ENCODE measurements around the gene ANKRD12. TPM values are rescaled to one million over a fixed set of nuclear protein-coding genes. Genes with fewer than 3 reads are reported as not detected.

ANKRD12 gene
- total and polyA plus RNA-seq, 10 of the 15 experiments (the other 5 are each of a cell fraction or from before 2014, with no cell fraction given) = 5.9 to 45.7 (median 20.2) TPM

GRCh38 chr18:9237981-9238380 lies 101.4 kb downstream of the ANKRD12 start:
- ChIA-PET POLR2A (interaction anchor here (0.6 to 0.7 kb wide), 2 partner anchors 164 to 462 kb away, joined by 3 to 5 read pairs; no protein-coding TSS in a partner anchor), CTCF (interaction anchor here (1.4 kb wide), 1 partner anchor 281 kb away, joined by 3 read pairs; no protein-coding TSS in a partner anchor), RAD21 (ENCODE audit: unreplicated experiment) (no interaction called here), SMC1A (ENCODE audit: uncharacterized antibody, unreplicated experiment) (no interaction called here)
- no peaks in the 10 kb centered on the region for H3K4me1 ChIP-seq (ENCODE audit: control insufficient read depth, insufficient read depth, low read length)
- no peak overlapping the region for H3K4me3 ChIP-seq
- no peak overlapping the region for H3K27ac ChIP-seq (ENCODE audit: control insufficient read depth, insufficient read depth)
- peaks cover under 1% of the 10 kb centered on the region; the same call in 1 of the 3 replicates for H3K9me3 ChIP-seq (replicated peaks; ENCODE audit: control insufficient read depth, insufficient read depth, low read length)
- ATAC-seq = no peak
- TF ChIP-seq PKNOX1 (IDR thresholded peaks at IDR 0.05) (no peak), CEBPB (IDR thresholded peaks at IDR 0.05; ENCODE audit: borderline replicate concordance in 1 of 2, low read depth in 2 of 2, low read length in 2 of 2) (no peak), USF2 (IDR thresholded peaks at IDR 0.05; ENCODE audit: borderline replicate concordance, low read depth, low read length) (no peak), TCF7 (IDR thresholded peaks at IDR 0.05; ENCODE audit: borderline replicate concordance) (no peak), SRF (IDR thresholded peaks at IDR 0.05; ENCODE audit: low read depth in 2 of 2, low read length in 2 of 2) (no peak), MYB (IDR thresholded peaks at IDR 0.05; ENCODE audit: borderline replicate concordance, low read depth, low read length) (no peak), TARDBP (IDR thresholded peaks at IDR 0.05; ENCODE audit: borderline replicate concordance) (no peak), SREBF1 (IDR thresholded peaks at IDR 0.05; ENCODE audit: low read length) (no peak), PAX5 (IDR thresholded peaks at IDR 0.05; ENCODE audit: borderline replicate concordance, low read depth, low read length) (no peak), EED (IDR thresholded peaks at IDR 0.05; ENCODE audit: low read depth) (no peak), E2F4 (IDR thresholded peaks at IDR 0.05; ENCODE audit: low read depth, low read length) (no peak), FOXM1 (IDR thresholded peaks at IDR 0.05; ENCODE audit: low read depth, low read length) (no peak)
- no peaks in the 10 kb centered on the region for H3K79me2 ChIP-seq (ENCODE audit: control insufficient read depth, insufficient read depth, low read length)
- H3K9ac ChIP-seq (ENCODE audit: control insufficient read depth, insufficient read depth, low read length) = no peak overlapping the region
- no peaks in the 10 kb centered on the region for H4K20me1 ChIP-seq (ENCODE audit: control insufficient read depth, insufficient read depth)
- H3K27me3 ChIP-seq (replicated peaks in 1 of 2; ENCODE audit: control insufficient read depth in 2 of 2, insufficient read depth in 2 of 2, low read length in 1 of 2) = no peaks in the 10 kb centered on the region
- intact Hi-C loops (cut with micrococcal nuclease; ENCODE audit: unreplicated experiment) (no loop called here), in situ Hi-C loops (cut with MboI) (no loop called here)
- H3K36me3 ChIP-seq (ENCODE audit: control insufficient read depth in 2 of 2, insufficient read depth in 2 of 2, low read length in 1 of 2) = peaks cover 8 to 26% of the 10 kb centered on the region in 2 experiments
- no TSS peak for BruUV-seq (replicated peaks)
- no peak overlapping the region for H3K4me2 ChIP-seq (ENCODE audit: control insufficient read depth, insufficient read depth)
- H2AFZ ChIP-seq (ENCODE audit: control insufficient read depth, low read depth, low read length) = no peak overlapping the region
- no peak for DNase-seq (ENCODE audit: low read depth, low spot score)
- WGBS (ENCODE audit: insufficient coverage, insufficient replicate concordance, low lambda C conversion rate, missing lambda C conversion rate) = 97% methylated on average over 2 of the region's 2 CpGs
- no peak for FAIRE-seq

All from GM12878 (cell line).